NB4 (cell line): Measurements from ENCODE around the gene NDUFA7.
A peak's percentile ranks its signal among the peaks of the same experiment; 100 is the strongest.

Experiments
- DNase-seq: peaks from one replicate; pipeline ENCODE4 v3.0.0; 2010; ENCODE audit warnings: low read depth
- H3K4me3 ChIP-seq: one replicate; pipeline ENCODE4 v1.5.1; 2011; ENCODE audit warnings: mild to moderate bottlenecking, low read depth, low read length, moderate library complexity
- MYC ChIP-seq: IDR thresholded peaks from 2 replicates; pipeline ENCODE4 v1.6.1; 2011; ENCODE audit warnings: low read depth, low read length
- POLR2A ChIP-seq: IDR thresholded peaks from 2 replicates; pipeline ENCODE4 v1.6.1; 2011; ENCODE audit warnings: mild to moderate bottlenecking; ENCODE audit not compliant: insufficient read length; ENCODE audit errors: extremely low read depth
- TF ChIP-seq, protein P1 (sequence below): IDR thresholded peaks from one replicate; pipeline ENCODE4 v1.5.1; 2012; ENCODE audit warnings: low read depth, low read length
- TF ChIP-seq, protein P2 (sequence below): IDR thresholded peaks from 2 replicates; pipeline ENCODE4 v1.6.1; 2011; ENCODE audit warnings: low read depth, low read length

Gene NDUFA7

DNA sequence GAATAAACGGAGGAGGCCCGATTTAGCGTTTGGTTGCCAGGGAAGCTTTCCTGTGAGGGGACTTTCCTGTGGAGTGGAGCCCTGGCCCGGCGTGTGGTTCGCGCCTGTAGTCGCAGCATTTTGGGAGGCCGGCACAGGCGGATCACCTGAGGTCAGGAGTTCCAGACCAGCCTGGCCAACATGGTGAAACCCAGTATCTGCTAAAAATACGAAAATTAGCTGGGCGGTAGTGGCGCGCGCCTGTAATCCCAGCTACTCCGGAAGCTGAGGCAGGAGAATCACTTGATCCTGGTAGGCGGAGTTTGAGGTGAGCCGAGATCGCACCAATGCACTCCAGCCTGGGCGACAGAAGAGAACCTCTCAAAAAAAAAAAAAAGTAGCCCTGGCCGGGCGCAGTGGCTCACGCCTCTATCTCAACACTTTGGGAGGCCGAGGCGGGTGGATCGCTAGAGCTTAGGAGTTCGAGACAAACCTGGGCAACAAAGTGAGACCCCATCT lies 14.9 kb upstream of the NDUFA7 start:
- no peak for DNase-seq
- no peak overlapping the region for H3K4me3 ChIP-seq
- TF ChIP-seq POLR2A (no peak), MYC (no peak)
- TF ChIP-seq, protein P1, sequence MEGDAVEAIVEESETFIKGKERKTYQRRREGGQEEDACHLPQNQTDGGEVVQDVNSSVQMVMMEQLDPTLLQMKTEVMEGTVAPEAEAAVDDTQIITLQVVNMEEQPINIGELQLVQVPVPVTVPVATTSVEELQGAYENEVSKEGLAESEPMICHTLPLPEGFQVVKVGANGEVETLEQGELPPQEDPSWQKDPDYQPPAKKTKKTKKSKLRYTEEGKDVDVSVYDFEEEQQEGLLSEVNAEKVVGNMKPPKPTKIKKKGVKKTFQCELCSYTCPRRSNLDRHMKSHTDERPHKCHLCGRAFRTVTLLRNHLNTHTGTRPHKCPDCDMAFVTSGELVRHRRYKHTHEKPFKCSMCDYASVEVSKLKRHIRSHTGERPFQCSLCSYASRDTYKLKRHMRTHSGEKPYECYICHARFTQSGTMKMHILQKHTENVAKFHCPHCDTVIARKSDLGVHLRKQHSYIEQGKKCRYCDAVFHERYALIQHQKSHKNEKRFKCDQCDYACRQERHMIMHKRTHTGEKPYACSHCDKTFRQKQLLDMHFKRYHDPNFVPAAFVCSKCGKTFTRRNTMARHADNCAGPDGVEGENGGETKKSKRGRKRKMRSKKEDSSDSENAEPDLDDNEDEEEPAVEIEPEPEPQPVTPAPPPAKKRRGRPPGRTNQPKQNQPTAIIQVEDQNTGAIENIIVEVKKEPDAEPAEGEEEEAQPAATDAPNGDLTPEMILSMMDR: no peak
- TF ChIP-seq, protein P2, sequence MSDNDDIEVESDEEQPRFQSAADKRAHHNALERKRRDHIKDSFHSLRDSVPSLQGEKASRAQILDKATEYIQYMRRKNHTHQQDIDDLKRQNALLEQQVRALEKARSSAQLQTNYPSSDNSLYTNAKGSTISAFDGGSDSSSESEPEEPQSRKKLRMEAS: no peak

DNA sequence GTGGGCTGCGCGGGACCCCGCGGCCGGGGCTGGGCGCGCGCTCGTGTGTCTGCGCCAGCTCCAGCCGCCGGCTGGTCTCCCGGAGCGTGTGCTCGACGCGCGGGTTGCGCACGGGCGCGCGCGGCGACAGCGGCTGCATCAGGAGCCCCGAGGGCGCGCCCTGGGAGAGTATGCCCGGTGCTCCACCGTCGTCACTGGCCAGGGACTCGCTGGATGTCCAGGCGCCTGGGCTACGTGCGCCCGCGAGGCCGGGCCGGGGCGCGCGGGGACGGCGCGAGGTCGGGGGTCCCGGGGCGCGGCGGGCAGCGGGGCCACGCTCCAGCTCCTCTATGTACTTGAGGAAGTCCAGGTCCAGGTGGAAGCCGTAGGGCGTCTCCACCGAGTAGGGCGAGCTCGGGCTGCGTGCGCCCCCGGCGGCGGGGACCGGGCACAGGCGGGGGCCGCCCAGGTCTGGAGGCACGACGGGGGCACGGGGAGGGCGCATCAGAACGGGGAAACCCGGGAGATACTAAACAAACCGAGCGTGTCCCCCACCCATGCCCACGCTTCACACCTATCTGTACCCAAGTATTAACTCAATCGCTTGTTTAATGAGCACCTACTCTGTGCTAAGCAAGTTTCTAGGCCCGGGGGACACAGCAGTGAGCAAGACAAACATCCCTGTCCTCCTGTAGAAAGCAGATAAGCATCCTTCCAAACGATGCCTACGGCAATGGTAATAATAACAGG lies 14.3 kb upstream of the NDUFA7 start:
- TF ChIP-seq, protein P1: no peak
- TF ChIP-seq POLR2A: no peak
- no peak for TF ChIP-seq MYC
- TF ChIP-seq, protein P2: no peak
- DNase-seq: no peak
- H3K4me3 ChIP-seq: no peak overlapping the region

DNA sequence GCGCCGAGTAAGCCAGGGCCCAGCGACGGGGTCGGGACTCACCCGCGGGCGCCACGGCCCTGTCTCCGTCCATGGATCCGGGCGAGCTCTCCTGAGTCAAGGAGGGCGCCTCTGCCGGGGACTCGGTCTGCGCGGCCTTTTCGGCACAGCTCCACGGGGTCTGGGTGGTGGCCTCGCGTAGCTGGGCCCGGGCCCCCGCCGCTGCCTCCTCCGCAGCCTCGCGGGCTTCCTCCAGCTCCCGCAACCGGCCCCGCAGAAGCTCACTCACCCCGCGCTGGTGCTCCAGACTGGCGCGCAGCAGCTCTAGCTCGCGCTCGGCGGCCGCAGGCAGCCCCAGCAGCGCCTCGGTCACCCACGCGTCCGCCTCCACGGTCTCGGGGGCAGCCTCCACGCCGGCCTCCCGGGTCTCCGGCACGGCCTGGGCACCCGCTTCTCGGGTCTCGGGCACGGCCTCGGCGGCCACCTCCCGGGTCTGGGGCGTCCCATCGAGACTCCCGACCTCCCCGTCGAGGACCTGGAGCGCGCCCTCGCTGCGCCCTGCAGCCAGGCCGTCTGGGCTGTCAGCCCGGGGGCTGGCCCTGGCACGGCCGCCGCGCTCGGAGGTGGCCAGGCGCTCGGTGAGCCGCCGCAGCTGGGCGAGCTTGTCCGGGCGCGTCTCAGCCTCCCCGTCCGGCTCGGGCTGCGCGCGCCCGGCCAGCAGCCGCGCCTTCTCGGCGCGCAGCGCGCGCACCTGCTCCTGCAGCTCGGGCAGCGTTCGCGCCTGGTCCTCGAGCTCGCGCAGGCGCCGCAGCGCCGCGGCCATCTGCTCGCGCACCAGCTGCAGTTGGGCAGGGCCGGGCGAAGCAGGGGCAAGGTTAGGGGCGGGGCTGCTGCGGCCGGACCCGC lies 13.5 kb upstream of the NDUFA7 start:
- peak; percentile 47 for DNase-seq
- H3K4me3 ChIP-seq: no peak overlapping the region
- TF ChIP-seq MYC: no peak
- TF ChIP-seq, protein P2: no peak
- TF ChIP-seq, protein P1: no peak
- no peak for TF ChIP-seq POLR2A

DNA sequence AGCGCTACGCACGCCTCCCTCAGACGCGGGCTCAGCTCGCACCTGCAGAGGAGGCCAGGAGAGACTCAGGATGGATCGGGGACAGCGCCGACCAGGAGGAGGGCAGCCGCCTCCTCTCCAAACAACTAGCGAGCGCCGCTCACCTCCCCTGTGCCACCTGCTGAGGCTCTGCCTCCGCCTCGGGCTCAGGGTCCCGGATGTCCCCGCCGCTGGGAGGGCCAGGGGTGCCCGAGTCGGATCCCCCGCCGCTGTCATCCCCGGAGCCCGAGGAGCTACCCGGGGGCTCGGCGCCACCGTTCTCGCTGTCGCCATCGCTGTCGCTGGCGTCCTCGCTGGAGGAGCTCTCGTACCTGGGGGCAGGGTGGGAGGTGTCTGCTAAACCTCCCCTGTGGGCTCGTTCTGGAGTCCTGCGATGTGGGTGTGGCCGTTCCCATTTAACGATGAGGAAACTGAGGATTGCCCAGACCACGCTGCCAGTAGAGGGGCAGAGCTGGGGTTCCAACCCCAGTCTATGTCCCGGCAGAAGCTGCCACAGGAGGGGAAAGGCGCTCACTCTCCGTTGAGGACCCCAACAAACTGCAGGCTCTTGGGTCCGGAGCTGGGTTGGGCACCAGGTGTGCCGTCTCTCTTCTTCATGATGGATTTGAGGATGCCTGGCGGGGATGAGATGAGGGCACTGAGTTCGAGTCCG lies 12.7 kb upstream of the NDUFA7 start:
- DNase-seq: no peak
- TF ChIP-seq, protein P2: no peak
- TF ChIP-seq, protein P1: no peak
- TF ChIP-seq POLR2A: no peak
- no peak for TF ChIP-seq MYC
- H3K4me3 ChIP-seq: no peak overlapping the region

DNA sequence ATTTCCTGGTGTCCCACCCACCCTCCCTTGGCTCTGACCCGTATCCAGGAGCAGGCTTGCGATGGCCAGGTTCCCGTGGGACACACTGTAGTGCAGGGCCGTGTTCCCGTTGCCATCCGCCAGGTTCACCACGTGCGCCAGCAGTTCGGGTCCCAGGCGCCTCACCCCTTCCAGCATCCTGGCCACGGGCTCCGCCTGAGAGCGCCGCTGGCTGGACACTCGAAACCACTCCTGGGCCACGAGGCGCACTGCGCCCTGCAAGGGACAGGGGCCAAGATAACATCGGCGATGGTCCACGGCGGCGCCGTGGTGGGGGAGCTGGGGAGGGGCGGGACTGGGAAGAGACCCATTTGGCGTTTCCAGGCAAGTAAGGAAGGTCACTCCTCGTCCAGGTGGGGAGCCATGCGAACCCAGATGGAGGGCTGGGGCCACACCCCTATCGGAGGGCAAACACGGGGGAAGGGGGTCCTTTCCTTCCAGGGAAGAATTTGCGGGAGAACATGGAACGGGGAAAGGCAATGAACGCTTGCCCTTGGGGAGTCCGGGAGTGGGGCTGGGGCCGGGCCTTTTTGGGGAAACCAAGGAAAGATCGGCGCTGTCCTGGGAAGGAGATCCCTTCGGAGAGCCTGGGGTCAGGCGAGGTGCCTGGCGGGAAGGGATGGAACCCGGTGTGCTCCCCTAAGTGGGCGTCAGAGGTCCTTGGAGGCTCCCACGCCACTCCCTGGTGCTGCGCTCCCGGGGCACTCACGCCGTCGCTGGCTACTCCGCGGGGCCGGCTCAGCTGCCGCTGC lies 12.0 kb upstream of the NDUFA7 start:
- no peak for DNase-seq
- no peak overlapping the region for H3K4me3 ChIP-seq
- no peak for TF ChIP-seq MYC
- TF ChIP-seq, protein P2: no peak
- TF ChIP-seq, protein P1: no peak
